ENCODE measurements around the gene MIEF1.

The MIEF1 gene

DNA sequence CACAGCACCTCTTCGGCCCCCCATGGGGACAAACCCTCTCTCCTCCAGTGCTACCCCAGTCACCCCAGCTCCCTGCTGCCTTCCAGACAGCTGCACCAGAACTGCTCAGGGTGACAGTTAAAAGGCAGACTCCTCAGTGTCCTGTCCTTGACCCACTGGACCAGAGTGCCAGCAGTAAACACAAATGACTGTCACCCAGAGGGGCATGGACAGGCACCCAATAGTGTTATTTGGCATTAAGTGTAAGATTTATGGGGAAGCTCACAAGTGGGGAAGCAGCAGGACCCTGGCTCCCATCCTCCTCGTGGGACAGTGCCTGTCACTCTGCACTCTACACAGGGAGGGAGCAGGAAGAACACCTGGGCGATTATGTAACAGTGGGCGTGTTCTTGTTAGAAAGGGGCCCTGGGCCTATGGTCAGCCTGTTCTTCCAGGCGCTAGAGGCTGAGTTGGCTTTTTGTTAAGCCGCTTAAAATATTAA is 25.4 kb downstream of the MIEF1 start:
- H3K36me3 ChIP-seq (ENCODE audit: low read depth), result peaks cover 51% of the 10 kb centered on the region
- TF ChIP-seq, protein P1, sequence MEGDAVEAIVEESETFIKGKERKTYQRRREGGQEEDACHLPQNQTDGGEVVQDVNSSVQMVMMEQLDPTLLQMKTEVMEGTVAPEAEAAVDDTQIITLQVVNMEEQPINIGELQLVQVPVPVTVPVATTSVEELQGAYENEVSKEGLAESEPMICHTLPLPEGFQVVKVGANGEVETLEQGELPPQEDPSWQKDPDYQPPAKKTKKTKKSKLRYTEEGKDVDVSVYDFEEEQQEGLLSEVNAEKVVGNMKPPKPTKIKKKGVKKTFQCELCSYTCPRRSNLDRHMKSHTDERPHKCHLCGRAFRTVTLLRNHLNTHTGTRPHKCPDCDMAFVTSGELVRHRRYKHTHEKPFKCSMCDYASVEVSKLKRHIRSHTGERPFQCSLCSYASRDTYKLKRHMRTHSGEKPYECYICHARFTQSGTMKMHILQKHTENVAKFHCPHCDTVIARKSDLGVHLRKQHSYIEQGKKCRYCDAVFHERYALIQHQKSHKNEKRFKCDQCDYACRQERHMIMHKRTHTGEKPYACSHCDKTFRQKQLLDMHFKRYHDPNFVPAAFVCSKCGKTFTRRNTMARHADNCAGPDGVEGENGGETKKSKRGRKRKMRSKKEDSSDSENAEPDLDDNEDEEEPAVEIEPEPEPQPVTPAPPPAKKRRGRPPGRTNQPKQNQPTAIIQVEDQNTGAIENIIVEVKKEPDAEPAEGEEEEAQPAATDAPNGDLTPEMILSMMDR (IDR thresholded peaks at IDR 0.05; ENCODE audit: poor library complexity, severe bottlenecking), result no peak
- ATAC-seq (ENCODE audit: low read depth) (no peak), DNase-seq (ENCODE audit: low spot score) (no peak)
- no peaks in the 10 kb centered on the region for H3K27me3 ChIP-seq (ENCODE audit: insufficient read depth, poor library complexity, severe bottlenecking)
- H3K9me3 ChIP-seq (ENCODE audit: severe bottlenecking), result no peaks in the 10 kb centered on the region
- H3K27ac ChIP-seq (ENCODE audit: poor library complexity, severe bottlenecking), result peak overlapping the region; percentile 12
- peaks cover 5% of the 10 kb centered on the region for H3K4me1 ChIP-seq (ENCODE audit: insufficient read depth, poor library complexity, severe bottlenecking)
- H3K4me3 ChIP-seq (ENCODE audit: severe bottlenecking), result no peak overlapping the region

DNA sequence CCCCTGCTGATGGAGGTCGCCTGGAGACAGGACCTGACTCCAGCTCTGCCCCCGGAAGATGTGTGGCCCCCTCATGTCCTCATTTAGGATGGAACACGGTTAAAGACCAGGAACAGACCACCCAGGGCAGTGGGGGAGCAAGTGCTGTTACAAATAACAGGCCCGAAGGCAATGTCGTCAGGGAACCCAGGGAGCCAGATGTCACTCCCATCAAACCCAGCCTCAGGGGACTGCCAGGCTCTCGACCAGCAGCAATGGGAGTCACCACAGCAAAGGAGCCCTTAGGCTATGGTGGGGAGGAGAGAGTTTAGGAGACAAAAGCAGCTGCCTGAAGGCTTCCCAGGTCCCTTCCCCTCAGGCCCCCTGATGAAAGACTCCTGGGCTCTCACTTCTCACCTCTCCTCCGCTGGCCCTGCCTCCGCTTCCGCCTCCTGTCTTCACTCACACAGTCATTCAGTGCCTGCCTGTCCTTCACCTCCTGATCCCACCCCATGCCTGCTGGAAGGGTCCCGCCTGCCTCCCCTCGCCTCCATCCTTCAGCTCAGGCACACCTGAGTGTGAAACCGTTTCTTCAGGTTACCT is 26.1 kb downstream of the MIEF1 start:
- Histone ChIP-seq H3K4me1 (ENCODE audit: insufficient read depth, poor library complexity, severe bottlenecking) (peaks cover 7% of the 10 kb centered on the region), H3K36me3 (ENCODE audit: low read depth) (peaks cover 44% of the 10 kb centered on the region), H3K27me3 (ENCODE audit: insufficient read depth, poor library complexity, severe bottlenecking) (no peaks in the 10 kb centered on the region), H3K4me3 (ENCODE audit: severe bottlenecking) (no peak overlapping the region), H3K27ac (ENCODE audit: poor library complexity, severe bottlenecking) (peak overlapping the region; percentile 22), H3K9me3 (ENCODE audit: severe bottlenecking) (no peaks in the 10 kb centered on the region)
- DNase-seq (ENCODE audit: low spot score) (no peak), ATAC-seq (ENCODE audit: low read depth) (no peak)
- TF ChIP-seq, protein P1 (IDR thresholded peaks at IDR 0.05; ENCODE audit: poor library complexity, severe bottlenecking), result no peak

DNA sequence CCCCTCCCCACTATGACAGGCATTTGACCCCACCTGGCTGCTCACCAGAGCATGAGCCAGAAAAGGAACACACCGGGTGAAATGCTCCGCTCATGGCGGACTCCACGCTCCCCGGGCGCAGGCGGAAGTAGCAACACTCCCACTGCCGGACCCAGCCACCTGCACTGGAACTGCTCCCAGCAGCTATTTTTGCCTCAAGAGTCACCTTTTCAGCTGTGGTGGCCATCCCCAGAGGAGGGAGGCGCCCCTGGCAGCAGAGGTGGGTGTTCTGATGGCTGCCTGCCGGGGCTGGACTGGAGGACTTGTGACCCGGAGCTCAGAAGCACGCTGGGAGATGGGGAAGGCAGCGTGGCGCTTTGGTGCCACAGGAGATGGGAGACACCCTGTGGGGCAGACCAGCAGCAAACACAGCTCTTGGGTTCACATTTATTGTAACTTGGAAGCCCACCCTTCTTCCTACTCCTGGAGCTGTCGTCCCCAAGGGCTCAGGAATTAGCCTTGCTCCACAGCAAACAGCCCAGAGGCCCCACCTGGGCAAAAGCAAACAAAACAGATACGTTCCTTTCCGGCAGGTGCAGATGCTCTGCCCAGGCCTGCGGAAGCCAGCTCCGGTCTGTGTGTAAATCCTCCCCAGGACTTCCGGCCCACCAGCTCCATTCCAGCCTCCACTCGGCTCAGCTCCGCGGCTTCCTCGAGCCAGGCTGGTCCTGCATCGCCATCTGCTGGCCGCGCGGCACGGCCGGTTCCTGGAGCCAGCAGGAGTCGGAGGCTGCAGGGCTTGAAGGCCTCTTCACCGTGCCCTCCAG is 26.8 kb downstream of the MIEF1 start:
- Histone ChIP-seq H3K4me3 (ENCODE audit: severe bottlenecking) (no peak overlapping the region), H3K27me3 (ENCODE audit: insufficient read depth, poor library complexity, severe bottlenecking) (no peaks in the 10 kb centered on the region), H3K9me3 (ENCODE audit: severe bottlenecking) (no peaks in the 10 kb centered on the region), H3K4me1 (ENCODE audit: insufficient read depth, poor library complexity, severe bottlenecking) (peaks cover 8% of the 10 kb centered on the region), H3K36me3 (ENCODE audit: low read depth) (peaks cover 39% of the 10 kb centered on the region), H3K27ac (ENCODE audit: poor library complexity, severe bottlenecking) (peak overlapping the region; percentile 22)
- TF ChIP-seq, protein P1 (IDR thresholded peaks at IDR 0.05; ENCODE audit: poor library complexity, severe bottlenecking), result peak; percentile 94
- DNase-seq (ENCODE audit: low spot score) (peak; percentile 86), ATAC-seq (ENCODE audit: low read depth) (peak; percentile 39)

DNA sequence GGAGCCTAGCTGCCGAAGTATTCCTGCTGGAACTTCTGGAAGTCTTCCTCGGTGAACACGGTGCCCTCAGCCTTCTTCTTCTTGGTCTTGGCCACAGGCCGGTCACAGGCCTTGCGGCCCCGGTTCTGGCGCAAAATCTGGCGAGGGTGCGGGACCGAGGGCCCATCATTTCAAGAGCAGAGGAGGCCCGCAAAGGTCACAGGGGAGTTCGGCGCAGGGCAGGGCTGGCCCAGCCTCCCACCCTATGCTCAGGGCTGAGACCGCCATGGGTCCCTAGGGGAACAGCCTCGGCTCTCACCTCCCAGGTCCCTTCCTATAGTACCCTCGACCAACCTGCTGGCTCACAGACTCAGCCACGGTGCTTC is 27.4 kb downstream of the MIEF1 start:
- TF ChIP-seq, protein P1 (IDR thresholded peaks at IDR 0.05; ENCODE audit: poor library complexity, severe bottlenecking), result peak; percentile 69
- DNase-seq (ENCODE audit: low spot score) (no peak), ATAC-seq (ENCODE audit: low read depth) (no peak)
- H3K4me1 ChIP-seq (ENCODE audit: insufficient read depth, poor library complexity, severe bottlenecking), result peaks cover 8% of the 10 kb centered on the region
- H3K9me3 ChIP-seq (ENCODE audit: severe bottlenecking), result no peaks in the 10 kb centered on the region
- no peak overlapping the region for H3K27ac ChIP-seq (ENCODE audit: poor library complexity, severe bottlenecking)
- H3K36me3 ChIP-seq (ENCODE audit: low read depth), result peaks cover 39% of the 10 kb centered on the region
- no peaks in the 10 kb centered on the region for H3K27me3 ChIP-seq (ENCODE audit: insufficient read depth, poor library complexity, severe bottlenecking)
- no peak overlapping the region for H3K4me3 ChIP-seq (ENCODE audit: severe bottlenecking)

DNA sequence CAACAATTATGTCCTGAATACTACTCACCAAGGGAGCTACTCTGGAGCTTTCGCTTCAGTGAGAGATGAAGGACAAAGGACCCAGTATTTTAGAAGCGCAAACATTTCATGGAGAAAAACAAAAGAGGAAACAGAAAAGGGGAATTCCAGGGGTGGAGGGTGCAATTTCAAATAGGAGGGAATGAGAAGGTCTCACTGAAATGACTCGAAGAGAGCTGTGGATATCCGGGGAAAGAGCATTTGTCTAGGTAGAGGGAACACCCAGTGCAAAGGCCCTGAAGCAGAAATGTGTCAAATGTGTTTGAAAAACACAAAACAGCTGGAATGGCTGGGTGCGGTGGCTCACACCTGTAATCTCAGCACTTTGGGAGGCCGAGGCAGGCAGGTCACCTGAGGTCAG is 28.0 kb downstream of the MIEF1 start:
- ATAC-seq (ENCODE audit: low read depth) (no peak), DNase-seq (ENCODE audit: low spot score) (no peak)
- TF ChIP-seq, protein P1 (IDR thresholded peaks at IDR 0.05; ENCODE audit: poor library complexity, severe bottlenecking), result no peak
- peaks cover 39% of the 10 kb centered on the region for H3K36me3 ChIP-seq (ENCODE audit: low read depth)
- H3K27me3 ChIP-seq (ENCODE audit: insufficient read depth, poor library complexity, severe bottlenecking), result no peaks in the 10 kb centered on the region
- H3K4me3 ChIP-seq (ENCODE audit: severe bottlenecking), result no peak overlapping the region
- H3K27ac ChIP-seq (ENCODE audit: poor library complexity, severe bottlenecking), result no peak overlapping the region
- peaks cover 8% of the 10 kb centered on the region for H3K4me1 ChIP-seq (ENCODE audit: insufficient read depth, poor library complexity, severe bottlenecking)
- H3K9me3 ChIP-seq (ENCODE audit: severe bottlenecking), result no peaks in the 10 kb centered on the region
